Hepatocyte (in vitro differentiated cells): ENCODE measurements around the gene CNPY2. TPM values are rescaled to one million over a fixed set of nuclear protein-coding genes. Genes with fewer than 3 reads are reported as not detected.
"Not testable (repeated sequence)": the region's sequence is repeated elsewhere in the genome, so short reads cannot be mapped to it uniquely, and the experiment has no call there.

ENCODE experiments used
- DNase-seq: peaks from one replicate; pipeline ENCODE4 v3.0.0-alpha.2; 2016; ENCODE audit warnings: low spot score
- H2AFZ ChIP-seq: fragments of 200-600 bp; sonication (generic); 2 replicates; pipeline ENCODE4 v1.6.0; 2016; ENCODE audit warnings: antibody characterized with exemption, mild to moderate bottlenecking
- H3K27ac ChIP-seq: fragments of 200-600 bp; sonication (generic); 2 replicates; pipeline ENCODE4 v1.5.1; 2016; ENCODE audit warnings: mild to moderate bottlenecking
- H3K27me3 ChIP-seq: fragments of 200-600 bp; sonication (generic); 2 replicates; pipeline ENCODE4 v1.6.1; 2016
- H3K36me3 ChIP-seq: fragments of 200-600 bp; sonication (generic); replicated peaks from 2 replicates; pipeline ENCODE4 v1.5.1; 2016; ENCODE audit warnings: low read depth; ENCODE audit not compliant: insufficient read depth
- H3K4me1 ChIP-seq: fragments of 200-600 bp; sonication (generic); 2 replicates; pipeline ENCODE4 v1.5.1; 2016; ENCODE audit warnings: mild to moderate bottlenecking, moderate library complexity; ENCODE audit not compliant: insufficient read depth
- H3K4me2 ChIP-seq: fragments of 200-600 bp; sonication (generic); 2 replicates; pipeline ENCODE4 v1.6.0; 2016
- H3K4me3 ChIP-seq: fragments of 200-600 bp; sonication (generic); 2 replicates; pipeline ENCODE4 v1.5.1; 2016; ENCODE audit warnings: mild to moderate bottlenecking
- H3K79me2 ChIP-seq: fragments of 200-600 bp; sonication (generic); 2 replicates; pipeline ENCODE4 v1.6.0; 2017; ENCODE audit warnings: mild to moderate bottlenecking
- H3K9me2 ChIP-seq: fragments of 200-600 bp; sonication (generic); replicated peaks from 2 replicates; pipeline ENCODE4 v1.6.0; 2017; ENCODE audit warnings: mild to moderate bottlenecking; ENCODE audit not compliant: insufficient read depth
- H3K9me3 ChIP-seq: fragments of 200-600 bp; sonication (generic); 2 replicates; pipeline ENCODE4 v1.5.1; 2016; ENCODE audit warnings: low read depth, mild to moderate bottlenecking
- H4K20me1 ChIP-seq: fragments of 200-600 bp; sonication (generic); 2 replicates; pipeline ENCODE4 v1.6.0; 2016; ENCODE audit warnings: mild to moderate bottlenecking; ENCODE audit not compliant: insufficient read depth, poor library complexity, severe bottlenecking
- EZH2 ChIP-seq: fragments of 200-600 bp; sonication (generic); IDR thresholded peaks from 2 replicates; pipeline ENCODE4 v1.6.1; 2016; ENCODE audit warnings: antibody characterized with exemption, mild to moderate bottlenecking, borderline replicate concordance
- EZH2phosphoT487 ChIP-seq: fragments of 200-600 bp; sonication (generic); IDR thresholded peaks from one replicate; pipeline ENCODE4 v1.6.1; 2018; ENCODE audit warnings: antibody characterized with exemption, mild to moderate bottlenecking, low read depth, moderate library complexity; ENCODE audit not compliant: unreplicated experiment, severe bottlenecking
- WGBS: methylation state at CpG from one replicate; pipeline ENCODE4 v1.1.6; 2016; ENCODE audit warnings: low lambda C conversion rate; ENCODE audit errors: missing lambda C conversion rate; 5-methylcytosine and 5-hydroxymethylcytosine counted together
- polyA plus RNA-seq: library from polyadenylated mRNA; unstranded; fragments of >200 nt; fragmentation: Nextera tagmentation; extraction: Ambion mirVana; gene quantifications from 2 replicates; pipeline ENCODE4 v1.2.1, GENCODE V29; 2016
- total RNA-seq: library from RNA; depleted of rRNA; stranded (reverse); fragments of >200 nt; gene quantifications from 2 replicates; pipeline ENCODE4 v1.2.3, GENCODE V29; 2014
- TF ChIP-seq, protein P1 (sequence below): fragments of 200-600 bp; sonication (generic); IDR thresholded peaks from 2 replicates; pipeline ENCODE4 v1.5.1; 2016; ENCODE audit warnings: antibody characterized with exemption, mild to moderate bottlenecking; ENCODE audit not compliant: poor library complexity

The CNPY2 gene
- total and polyA plus RNA-seq, 2 experiments from 2014 or later = 179 to 428 TPM

GRCh38 chr12:56274299-56274698, 41.5 kb downstream of the CNPY2 start:
- TF ChIP-seq, protein P1, sequence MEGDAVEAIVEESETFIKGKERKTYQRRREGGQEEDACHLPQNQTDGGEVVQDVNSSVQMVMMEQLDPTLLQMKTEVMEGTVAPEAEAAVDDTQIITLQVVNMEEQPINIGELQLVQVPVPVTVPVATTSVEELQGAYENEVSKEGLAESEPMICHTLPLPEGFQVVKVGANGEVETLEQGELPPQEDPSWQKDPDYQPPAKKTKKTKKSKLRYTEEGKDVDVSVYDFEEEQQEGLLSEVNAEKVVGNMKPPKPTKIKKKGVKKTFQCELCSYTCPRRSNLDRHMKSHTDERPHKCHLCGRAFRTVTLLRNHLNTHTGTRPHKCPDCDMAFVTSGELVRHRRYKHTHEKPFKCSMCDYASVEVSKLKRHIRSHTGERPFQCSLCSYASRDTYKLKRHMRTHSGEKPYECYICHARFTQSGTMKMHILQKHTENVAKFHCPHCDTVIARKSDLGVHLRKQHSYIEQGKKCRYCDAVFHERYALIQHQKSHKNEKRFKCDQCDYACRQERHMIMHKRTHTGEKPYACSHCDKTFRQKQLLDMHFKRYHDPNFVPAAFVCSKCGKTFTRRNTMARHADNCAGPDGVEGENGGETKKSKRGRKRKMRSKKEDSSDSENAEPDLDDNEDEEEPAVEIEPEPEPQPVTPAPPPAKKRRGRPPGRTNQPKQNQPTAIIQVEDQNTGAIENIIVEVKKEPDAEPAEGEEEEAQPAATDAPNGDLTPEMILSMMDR = no peak
- TF ChIP-seq EZH2phosphoT487 = no peak
- TF ChIP-seq EZH2 = no peak
- WGBS = 98% methylated on average over 2 of the region's 2 CpGs
- Histone ChIP-seq H3K27me3 (no peaks in the 10 kb centered on the region), H3K4me1 (no peaks in the 10 kb centered on the region), H3K4me3 (no peak overlapping the region), H3K4me2 (no peak overlapping the region), H4K20me1 (no peaks in the 10 kb centered on the region), H3K79me2 (no peaks in the 10 kb centered on the region), H3K27ac (no peak overlapping the region), H3K9me2 (no peaks in the 10 kb centered on the region), H2AFZ (no peak overlapping the region), H3K36me3 (peaks cover 3% of the 10 kb centered on the region), H3K9me3 (no peaks in the 10 kb centered on the region)
- no peak for DNase-seq

GRCh38 chr12:56272468-56272867, 43.3 kb downstream of the CNPY2 start:
- H3K4me2 ChIP-seq, H3K4me3 ChIP-seq, H3K36me3 ChIP-seq, H3K27ac ChIP-seq, H3K9me3 ChIP-seq, DNase-seq, H3K79me2 ChIP-seq, H3K27me3 ChIP-seq, H2AFZ ChIP-seq, H3K9me2 ChIP-seq, H4K20me1 ChIP-seq, H3K4me1 ChIP-seq: not testable (repeated sequence)
- 96% methylated on average over 2 of the region's 2 CpGs for WGBS

DNA sequence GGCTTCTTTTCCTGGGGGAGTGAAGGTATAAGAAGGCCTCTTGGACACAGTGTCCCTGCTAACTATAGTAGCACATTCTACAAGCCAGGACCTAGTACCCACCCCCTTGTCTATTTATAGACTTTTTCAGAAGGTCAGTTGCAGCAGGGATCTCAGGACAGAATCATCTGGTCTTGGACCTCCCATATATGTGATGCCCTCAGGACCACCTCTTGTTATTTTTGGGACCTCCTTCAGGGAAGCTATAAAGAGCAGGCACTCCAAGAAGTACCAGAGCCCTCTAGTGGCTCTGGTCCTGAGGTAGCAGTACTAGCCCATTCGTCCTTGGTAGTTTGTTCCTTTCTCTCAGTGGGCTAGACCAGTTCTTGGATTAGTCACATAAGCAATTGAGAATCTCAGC, 44.8 kb downstream of the CNPY2 start:
- Histone ChIP-seq H3K4me1 (peaks cover 4% of the 10 kb centered on the region), H3K79me2 (no peaks in the 10 kb centered on the region), H3K9me2 (no peaks in the 10 kb centered on the region), H3K4me2 (no peak overlapping the region), H3K4me3 (no peak overlapping the region), H3K27ac (no peak overlapping the region), H3K36me3 (peaks cover 3% of the 10 kb centered on the region), H2AFZ (no peak overlapping the region), H4K20me1 (no peaks in the 10 kb centered on the region), H3K9me3 (no peaks in the 10 kb centered on the region), H3K27me3 (no peaks in the 10 kb centered on the region)
- WGBS = 42% methylated on average over 1 of the region's 1 CpG
- peak; percentile 34 for DNase-seq
- TF ChIP-seq, protein P1 = peak; percentile 46
- TF ChIP-seq EZH2phosphoT487 = no peak

DNA sequence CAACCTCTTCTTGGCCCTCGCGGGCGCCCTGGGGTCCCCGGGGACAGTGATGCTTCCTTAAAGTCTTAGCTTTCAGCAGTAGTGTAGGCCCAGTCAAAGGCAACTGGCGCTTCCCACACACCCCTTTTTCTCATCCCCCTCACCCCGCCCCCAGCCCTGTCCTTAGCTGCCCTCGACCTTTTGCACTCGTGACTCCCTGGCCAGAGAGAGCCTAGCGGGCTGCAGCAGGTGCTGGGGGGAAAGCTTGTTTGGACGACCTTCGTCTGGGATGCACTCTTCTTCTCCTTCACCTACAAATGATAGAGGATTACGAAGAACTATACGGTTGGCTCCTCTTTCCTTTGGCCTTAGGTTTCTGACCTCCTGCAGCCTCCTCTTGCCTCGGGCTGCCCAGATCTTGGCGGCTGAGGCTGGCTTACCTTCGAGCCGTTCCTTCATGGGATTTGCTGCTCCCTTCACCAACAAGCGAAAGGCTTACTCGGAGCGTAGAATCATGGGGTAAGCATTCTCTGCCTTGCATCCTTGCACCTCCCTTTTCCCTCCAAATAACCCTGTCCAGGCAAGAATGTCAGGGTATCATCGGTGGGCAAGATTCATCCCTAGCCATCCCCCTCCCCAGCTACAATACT, 48.2 kb downstream of the CNPY2 start:
- Histone ChIP-seq H3K27ac (peak overlapping the region; percentile 99), H3K4me1 (peaks cover 5% of the 10 kb centered on the region), H3K9me2 (no peaks in the 10 kb centered on the region), H3K4me3 (peak overlapping the region; percentile 94), H2AFZ (peak overlapping the region; percentile 98), H4K20me1 (no peaks in the 10 kb centered on the region), H3K27me3 (no peaks in the 10 kb centered on the region), H3K9me3 (no peaks in the 10 kb centered on the region), H3K79me2 (no peaks in the 10 kb centered on the region), H3K4me2 (peak overlapping the region; percentile 91), H3K36me3 (no peaks in the 10 kb centered on the region)
- DNase-seq = peak; percentile 37
- no peak for TF ChIP-seq EZH2
- no peak for TF ChIP-seq EZH2phosphoT487
- TF ChIP-seq, protein P1 = no peak
- 27% methylated on average over 18 of the region's 21 CpGs for WGBS
